DMS153 (cell line): ENCODE data around the gene FCHO1.
"Not testable (repeated sequence)": the region's sequence is repeated elsewhere in the genome, so short reads cannot be mapped to it uniquely, and the experiment has no call there.

ENCODE experiments used
- DNase-seq: peaks from one replicate; lab custom pipeline; 2025; lab: John Stamatoyannopoulos, UW

FCHO1 gene

DNA sequence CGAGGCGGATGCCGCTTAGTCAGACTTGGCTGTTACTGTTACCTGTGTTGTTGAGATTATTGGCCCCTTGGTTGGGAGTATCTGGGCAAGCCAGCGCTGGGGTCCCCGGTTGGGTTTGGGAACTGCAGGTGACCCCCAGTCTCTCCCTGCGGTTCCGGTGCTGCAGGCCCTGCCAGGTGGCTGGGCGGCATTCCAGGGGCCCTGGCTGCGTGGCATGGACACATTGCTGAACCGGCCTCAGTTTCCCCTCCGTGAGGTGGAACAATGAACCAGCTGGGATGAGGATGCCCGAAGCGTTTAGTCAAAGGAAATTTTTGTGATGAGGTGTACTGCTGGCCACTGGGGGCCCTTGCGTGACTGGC, 44.2 kb downstream of the FCHO1 start:
- DNase-seq, result no peak

DNA sequence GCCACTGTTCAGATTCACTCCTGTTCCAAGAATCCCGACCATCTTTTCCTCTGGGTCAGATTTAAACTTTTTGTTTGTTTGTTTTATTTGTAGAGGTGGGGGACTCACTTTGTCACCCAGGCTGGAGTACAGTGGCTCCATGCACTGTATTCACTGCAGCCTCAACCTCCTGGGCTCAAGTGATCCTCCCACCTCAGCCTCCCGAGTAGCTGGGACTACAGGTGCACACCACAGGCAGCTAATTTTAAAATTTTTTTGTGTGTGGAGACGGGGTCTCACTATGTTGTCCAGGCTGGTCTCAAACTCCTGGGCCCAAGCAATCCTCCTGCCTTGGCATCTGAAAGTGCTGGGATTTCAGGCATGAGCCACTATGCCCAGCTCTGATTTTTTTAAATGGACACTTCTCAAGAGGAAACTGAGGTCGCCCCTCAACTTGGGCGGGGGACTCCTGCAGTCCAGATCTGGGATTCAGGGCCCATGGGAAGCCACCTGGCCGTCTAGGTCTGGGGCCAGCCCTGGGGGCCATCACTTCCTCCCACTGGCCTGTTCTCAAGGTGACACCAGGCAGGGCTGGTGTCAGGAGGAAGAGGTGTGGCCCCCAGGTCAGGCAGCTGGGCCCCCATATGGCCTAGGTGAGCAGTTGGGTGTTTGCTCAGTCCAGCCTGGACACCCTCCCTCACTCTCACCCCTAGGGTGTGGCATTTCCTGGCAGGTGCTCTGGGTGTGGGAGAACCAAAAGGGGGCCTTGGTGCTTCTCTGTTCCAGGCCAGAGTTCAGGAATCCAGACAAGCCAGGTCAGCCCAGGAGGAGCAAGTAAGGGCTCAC, 44.9 kb downstream of the FCHO1 start:
- DNase-seq, result no peak

DNA sequence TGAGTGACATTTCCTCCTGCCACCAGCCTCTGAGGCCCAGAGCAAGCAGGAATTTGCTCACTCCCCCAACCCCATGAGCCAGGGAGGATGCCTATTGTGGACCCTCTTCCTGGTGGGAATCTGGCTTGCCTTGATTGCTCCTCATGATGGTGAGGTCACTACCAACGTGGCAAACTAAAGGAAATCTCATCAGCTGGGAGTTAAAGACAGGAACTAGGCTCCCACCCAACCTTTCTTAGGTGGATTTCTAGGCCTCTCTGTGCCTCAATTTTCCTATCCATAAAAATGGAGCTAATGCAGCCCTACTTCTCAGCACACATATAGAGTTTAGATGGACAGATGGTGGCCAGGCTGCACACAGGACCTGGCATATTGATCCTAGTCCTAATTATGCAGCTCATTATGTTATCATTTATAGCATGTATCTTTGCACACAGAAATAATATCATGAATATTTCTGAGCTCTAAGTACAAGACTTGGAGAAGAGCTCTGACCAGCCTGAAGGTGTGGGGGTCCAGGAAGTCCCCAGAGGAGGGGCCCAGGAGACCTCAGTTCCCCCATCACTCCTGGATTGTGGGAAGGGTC, 45.7 kb downstream of the FCHO1 start:
- DNase-seq, result no peak

DNA sequence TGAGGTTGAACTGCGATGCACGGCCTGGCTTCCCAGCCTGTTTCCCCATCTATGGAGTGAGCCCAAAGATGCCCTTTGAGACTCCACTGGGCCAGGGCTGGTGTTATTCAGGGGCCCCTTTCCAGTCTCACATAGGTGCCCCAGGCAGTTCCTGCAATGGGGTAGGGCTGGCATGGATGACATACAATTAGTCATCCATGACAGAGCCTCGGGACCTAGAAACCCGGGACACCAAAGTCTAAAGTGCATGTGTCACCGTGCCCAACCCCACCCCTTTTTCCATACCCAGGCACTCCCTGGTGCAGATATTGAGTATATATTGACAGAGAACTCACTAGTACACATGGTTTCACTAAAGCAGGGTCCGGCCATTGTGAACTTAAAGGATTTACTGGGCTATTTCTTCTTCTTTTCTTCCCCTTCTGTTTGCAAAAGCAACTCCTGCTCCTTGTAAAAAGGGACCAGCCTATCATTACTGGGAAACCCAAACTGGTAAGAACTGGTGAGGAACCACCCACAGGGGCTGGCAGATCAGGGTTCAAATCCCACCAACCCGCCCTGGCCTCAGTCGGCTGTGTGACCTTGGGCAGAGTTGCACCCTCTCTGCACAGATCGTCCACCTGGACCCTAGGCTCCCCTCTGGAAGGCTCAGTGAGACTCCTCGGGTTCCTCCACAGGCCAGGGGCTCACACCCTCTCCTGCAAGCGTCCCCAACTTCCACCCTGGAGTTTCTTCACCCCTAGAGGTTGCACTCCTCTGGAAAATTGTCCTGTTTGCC, 46.3 kb downstream of the FCHO1 start:
- no peak for DNase-seq

DNA sequence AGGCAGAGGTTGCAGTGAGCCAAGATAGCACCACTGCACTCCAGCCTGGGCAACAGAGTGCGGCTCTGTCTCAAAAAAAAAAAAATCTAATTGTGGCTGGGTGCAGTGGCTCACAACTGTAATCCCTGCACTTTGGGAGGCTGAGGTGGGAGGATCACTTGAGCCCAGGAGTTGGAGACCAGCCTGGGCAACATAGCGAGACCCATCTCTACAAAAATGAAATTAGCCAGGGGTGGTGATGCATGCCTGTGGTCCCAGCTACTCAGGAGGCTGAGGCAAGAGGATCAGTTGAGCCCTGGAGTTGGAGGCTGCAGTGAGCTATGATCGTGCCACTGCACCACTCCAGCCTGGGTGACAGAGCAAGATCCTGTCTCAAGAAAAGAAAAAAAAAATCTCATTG, 47.3 kb downstream of the FCHO1 start:
- not testable (repeated sequence) for DNase-seq

DNA sequence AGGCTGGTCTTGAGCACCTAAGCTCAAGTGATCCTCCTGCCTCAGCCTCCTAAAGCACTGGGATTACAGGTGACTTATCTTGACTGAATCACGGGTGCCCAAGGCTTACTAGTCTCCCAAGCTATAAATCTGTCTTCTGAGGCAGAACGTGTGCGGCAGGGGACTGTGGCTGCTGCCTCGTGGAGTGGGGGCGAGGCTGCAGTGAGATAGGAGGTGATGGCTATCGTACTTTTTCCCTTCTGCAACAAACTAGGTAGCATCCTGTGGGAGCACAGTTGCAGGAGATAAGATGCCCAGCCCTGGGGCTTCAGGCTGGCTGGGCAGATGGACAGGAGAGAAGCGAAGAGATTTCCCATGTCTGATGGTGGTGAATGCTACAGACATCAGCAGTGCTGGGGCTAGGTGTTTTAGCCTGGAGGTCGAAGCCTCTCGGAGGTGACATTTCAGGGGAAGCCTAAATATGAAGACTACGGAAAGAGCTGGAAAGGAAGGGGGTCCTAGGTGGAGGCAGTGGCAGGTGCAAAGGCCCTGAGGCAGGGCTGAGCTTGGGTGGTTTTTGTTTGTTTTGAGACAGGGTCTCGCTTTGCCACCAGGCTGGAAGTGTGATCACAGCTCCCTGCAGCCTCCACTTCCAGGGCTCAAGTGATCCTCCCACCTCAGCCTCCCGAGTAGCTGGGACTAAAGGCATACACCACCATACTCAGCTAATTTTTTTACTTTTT, 51.0 kb downstream of the FCHO1 start:
- DNase-seq, result no peak

DNA sequence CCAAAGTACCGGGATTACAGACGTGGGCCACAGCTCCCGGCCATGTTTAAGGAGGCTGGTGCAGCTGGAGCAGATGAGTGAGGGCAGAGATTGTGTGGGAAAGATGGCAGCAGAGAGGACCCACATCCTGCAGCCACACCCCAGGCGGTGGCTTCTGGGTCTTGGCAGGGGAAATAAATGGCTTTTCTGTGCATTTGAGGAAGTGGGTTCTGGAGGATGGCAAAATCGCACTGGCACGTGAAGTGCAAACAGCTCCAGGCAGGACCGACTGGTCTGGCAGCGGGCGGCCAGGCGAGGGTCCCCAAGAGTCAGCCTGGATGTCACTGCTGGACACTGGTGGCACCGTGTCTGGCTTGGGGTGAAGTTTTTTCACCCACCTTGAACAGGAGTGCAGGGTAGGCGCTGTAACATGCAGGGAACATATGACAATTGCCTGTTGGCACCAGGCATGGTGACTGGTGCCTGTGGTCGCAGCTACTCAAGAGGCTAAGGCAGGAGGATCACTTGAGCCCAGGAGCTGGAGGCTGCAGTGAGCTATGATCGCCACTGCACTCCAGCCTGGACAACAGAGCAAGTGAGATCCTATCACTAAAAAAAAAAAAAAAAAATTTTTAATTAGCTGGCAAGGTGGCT, 52.1 kb downstream of the FCHO1 start:
- DNase-seq, result no peak

DNA sequence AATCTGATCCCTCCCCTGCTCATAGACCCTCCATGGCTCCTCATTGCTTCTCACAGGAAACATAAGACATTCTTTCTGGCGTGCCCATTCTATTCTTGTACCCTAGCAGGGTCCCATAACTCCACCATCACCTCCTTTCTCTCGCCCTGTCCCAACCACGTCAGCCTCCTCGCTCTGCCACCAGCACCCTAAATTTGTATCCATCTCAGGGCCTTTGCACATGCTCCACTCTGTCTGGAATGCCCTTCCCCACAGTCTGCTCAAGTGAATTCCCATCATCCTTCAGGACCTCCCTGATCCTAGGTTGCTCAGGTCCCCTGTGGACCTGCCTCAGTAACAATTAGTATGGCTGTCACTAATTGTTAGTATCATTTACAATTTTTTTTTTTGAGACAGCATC, 54.1 kb downstream of the FCHO1 start:
- no peak for DNase-seq

DNA sequence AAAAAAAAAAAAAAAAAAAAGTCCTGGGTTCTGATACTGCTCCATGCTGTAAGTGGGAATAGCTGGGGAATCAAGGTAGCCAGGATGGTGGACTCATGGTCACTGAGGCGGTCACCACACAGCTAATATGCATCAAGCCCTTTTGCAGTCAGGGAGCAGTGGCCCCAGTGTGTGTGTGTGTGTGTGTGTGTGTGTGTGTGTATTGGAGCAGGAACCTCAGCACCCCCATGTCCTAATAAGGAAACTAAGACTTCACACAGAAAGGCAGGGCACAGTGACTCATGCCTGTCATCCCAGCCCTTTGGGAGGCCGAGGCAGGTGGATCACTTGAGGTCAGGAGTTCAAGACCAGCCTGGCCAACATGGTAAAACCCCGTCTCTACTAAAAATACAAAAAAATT, 55.7 kb downstream of the FCHO1 start:
- no peak for DNase-seq

DNA sequence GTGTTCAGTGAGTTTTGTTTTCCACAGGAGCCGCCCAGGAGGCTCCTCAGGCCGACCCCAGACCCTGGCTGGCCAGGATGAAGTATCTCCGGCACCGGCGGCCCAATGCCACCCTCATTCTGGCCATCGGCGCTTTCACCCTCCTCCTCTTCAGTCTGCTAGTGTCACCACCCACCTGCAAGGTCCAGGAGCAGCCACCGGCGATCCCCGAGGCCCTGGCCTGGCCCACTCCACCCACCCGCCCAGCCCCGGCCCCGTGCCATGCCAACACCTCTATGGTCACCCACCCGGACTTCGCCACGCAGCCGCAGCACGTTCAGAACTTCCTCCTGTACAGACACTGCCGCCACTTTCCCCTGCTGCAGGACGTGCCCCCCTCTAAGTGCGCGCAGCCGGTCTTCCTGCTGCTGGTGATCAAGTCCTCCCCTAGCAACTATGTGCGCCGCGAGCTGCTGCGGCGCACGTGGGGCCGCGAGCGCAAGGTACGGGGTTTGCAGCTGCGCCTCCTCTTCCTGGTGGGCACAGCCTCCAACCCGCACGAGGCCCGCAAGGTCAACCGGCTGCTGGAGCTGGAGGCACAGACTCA, 56.5 kb downstream of the FCHO1 start:
- DNase-seq, result no peak

DNA sequence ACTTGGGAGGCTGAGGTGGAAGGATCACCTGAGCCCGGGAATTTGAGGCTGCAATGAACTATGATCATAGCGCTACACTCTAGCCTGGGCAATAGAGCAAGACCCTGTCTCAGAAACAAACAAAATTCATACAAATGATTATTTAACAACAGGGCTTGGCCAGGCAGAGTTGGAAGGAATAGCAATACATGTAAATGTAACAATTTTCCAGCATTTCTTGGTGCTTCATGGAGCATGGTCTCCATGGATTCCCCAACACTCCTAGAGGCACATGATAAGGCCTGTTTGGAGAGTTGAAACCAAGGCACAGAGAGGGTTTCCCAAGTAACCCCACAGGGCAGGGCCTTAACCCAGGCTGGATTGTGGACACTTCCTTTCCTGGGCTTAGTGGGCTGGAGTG, 59.8 kb downstream of the FCHO1 start:
- no peak for DNase-seq

DNA sequence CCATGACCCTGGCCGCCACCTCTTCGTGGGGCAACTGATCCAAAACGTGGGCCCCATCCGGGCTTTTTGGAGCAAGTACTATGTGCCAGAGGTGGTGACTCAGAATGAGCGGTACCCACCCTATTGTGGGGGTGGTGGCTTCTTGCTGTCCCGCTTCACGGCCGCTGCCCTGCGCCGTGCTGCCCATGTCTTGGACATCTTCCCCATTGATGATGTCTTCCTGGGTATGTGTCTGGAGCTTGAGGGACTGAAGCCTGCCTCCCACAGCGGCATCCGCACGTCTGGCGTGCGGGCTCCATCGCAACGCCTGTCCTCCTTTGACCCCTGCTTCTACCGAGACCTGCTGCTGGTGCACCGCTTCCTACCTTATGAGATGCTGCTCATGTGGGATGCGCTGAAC, 60.4 kb downstream of the FCHO1 start:
- no peak for DNase-seq

DNA sequence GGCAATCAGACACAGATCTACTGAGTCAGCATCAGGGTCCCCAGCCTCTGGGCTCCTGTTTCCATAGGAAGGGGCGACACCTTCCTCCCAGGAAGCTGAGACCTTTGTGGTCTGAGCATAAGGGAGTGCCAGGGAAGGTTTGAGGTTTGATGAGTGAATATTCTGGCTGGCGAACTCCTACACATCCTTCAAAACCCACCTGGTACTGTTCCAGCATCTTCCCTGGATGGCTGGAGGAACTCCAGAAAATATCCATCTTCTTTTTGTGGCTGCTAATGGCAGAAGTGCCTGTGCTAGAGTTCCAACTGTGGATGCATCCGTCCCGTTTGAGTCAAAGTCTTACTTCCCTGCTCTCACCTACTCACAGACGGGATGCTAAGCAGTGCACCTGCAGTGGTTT, 60.8 kb downstream of the FCHO1 start:
- no peak for DNase-seq

DNA sequence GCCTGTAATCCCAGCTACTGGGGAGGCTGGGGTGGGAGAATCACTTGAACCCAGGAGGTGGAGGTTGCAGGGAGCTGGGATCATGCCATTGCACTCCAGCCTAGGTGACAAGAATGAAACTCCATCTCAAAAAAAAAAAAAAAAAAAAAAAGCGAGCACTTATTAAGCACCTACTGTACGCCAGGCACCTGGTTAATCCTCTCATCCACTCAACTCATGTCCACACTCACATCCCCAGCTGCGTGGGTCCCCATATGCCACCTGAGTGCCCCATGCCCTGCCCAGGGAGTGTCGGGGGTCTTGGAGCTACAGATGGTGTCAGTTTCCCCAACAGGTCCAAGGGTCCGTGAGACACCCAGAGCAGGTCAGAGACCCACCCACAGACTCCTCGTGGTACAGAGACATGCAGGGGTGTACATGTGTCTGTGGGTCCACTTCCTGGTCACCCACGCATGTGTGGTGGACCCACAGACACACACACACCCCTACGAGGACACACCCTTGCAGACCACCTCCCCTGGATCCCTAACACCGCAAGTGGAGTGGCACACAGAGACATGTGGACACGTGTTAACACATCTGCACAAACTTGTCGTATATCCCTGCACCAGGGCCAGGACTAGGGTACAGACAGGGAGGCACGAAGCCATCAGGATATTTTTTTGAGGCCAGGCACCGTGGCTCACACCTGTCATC, 66.5 kb downstream of the FCHO1 start:
- no peak for DNase-seq

DNA sequence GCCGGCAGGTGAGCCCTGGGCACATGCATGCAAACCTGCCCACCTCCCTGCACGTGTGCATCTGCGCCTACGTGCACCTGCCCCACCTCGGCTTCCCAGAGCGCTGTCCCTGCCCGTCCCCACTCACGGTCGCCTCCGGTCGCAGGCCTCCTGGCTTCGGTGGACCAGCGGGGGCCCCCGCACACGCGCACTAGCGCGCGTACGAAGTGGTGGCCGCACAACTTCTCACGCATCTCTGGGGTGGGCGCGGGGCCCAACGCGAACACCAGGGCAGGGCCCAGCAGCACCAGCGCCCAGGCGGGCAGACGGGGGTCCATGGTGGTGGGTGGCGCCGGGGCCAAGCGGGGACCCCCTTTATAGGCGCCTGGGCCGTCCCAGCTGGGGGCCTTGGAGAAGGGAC, 69.9 kb downstream of the FCHO1 start, which contains the start of gene INSL3:
Gene INSL3 (minus strand): TSS at position 330 of the 400 bp plus-strand sequence. CDS start 13 bp downstream, at position 317.
- DNase-seq, result no peak

DNA sequence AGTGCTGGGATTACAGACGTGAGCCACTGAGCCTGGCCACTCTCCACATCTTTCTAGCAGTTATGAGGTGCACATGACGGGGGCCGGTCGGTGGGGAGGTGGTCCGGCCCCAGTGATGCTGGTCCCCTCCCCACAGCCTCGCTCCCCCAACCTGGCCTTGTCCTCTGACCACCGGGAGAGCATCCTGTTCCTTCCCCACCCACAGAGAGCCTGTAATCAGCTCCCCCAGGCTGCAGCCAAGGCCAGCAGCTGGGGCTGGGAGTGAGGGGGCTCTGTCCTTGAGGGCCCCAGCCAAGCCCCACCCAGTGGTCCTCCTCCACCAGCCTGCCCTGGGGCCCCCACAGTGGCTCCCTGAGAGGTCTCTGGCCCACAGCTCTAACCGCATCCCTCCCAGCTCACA, 73.1 kb downstream of the FCHO1 start:
- DNase-seq, result no peak

DNA sequence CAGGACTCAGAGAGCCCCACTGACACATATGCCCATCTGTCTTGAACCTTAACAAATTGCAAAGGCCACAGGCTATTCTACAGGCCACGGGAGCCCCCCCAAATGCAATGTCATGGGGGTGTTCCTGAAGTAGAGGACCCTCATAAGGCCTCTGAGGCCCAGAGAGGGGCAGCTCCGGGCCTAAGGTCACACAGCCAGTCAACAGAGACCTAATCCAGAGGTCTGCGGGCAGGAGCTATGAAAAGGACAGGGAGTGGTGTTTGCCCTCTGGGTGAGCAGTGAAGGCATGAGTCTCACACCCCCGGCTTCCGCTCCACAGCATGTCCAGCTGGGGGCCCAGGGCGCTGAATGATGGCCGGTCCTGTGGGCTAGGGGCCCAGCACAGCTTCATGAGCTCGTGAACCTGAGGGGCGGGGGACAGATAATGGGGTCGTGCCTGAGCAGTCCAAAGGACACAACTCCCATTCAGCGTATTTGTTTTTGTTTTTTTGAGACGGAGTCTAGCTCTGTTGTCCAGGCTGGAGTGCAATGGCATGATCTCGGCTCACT, 75.3 kb downstream of the FCHO1 start:
- DNase-seq, result no peak

DNA sequence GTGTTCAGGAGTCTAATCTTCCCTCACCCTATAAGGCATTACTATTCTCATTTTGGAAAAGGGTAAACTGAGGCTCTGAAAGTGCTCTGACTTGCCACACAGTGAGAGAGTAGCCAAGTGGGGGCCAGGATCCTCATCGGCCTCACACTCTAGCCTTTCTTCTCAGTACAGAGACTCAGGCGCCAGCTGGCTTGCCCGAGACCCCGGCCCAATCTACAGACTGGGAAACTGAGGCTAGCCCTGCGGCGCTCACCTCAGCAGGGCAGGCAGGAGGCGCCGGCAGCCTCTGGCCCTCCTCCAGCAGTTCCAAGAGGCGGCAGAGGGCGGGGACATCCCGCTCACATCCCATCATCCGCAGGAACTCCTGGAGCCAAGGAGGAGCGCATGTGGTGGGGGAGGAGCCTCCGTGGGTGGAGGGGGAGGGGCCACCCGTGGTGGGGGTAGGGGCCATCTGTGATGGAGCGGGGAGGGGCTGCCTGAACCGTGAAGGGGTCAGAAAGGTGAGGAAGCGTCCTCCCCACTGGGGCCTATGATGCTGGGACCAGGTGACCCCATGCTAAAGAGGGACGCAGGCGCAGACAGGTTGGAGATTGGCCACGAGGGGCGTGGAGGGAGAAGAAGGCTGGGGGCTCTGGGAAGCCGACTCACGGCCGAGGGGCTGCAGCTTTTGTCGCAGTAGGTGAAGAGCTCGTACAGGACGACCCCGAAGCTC, 78.7 kb downstream of the FCHO1 start:
- DNase-seq, result peak; percentile 61

DNA sequence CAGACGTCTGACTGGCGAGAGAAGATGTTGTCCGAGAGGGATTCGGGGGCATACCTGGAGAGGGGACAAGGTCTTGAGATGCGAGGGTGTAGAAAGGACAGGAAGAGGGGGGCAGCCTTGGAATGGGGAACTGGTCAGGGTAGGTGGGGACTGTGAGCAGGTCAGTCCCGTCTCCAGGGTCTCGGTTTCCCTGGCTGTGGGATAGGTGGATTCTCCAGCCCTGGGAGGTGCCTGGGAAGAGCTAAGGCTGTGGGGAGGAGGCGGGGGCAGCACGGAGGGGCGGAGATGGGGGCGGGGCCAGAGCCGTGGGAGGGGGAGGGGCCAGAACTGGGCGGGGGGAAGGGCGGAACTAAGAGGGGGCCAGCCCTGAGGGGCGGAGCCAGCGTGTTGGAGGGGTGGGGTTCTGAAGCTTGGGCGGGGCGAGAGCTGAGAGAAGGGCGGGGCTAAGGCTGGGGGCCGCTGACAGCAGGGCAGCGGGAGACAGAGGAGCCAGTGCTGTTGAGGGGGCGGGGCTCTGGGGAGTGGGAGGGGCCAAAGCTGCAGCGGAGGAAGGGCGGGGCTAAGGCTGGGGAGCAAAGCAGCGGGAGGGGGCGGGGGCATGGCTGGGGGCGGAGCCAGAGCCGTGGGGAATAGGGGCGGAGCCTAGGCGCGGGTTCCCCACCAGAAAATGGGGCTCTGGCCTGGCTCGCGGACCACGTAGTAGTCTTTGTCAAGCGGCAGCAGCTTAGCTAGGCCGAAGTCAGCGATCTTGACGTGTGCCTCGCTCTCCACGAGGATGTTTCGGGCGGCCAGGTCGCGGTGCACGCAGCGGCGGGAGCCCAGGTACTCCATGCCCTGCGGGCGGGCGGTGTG, 79.5 kb downstream of the FCHO1 start:
- DNase-seq, result peak; percentile 79
